HCT116 (cell line): Measurements from ENCODE around the gene LRRC32. TPM values are rescaled to one million over a fixed set of nuclear protein-coding genes. Genes with fewer than 3 reads are reported as not detected.

Source experiments
- ATAC-seq: fragments of 200-7000 bp; cut with Tn5 transposase; 2 replicates; pipeline ENCODE4 v1.9.1; 2020; ENCODE audit warnings: mild to moderate bottlenecking, moderate library complexity
- BruUV-seq: library from RNA; stranded (reverse); fragments of 400-500 nt; replicated peaks from 2 replicates; lab custom pipeline; 2021; lab: Mats Ljungman, UMichigan
- CTCF ChIA-PET: fragments of 300-600 bp; sonication (Branson Sonifier 250); formaldehyde crosslinking; loops from one replicate; lab custom pipeline; 2021; ENCODE audit warnings: antibody characterized with exemption; lab: Charles Lee
- POLR2A ChIA-PET: fragments of 300-600, 350-600 bp; sonication (Branson Sonifier 250); formaldehyde crosslinking; loops from one replicate; lab custom pipeline; 2021; ENCODE audit warnings: antibody characterized with exemption; lab: Charles Lee
- RAD21 ChIA-PET, 2 experiments: fragments of 300-600 bp; sonication (Branson Sonifier 250); formaldehyde crosslinking; loops; one replicate each; lab custom pipeline; 2023; ENCODE audit warnings: low total read pairs in 2 of 2; ENCODE audit not compliant: uncharacterized antibody in 2 of 2, unreplicated experiment in 2 of 2, low non-redundant PET in 1 of 2; lab: Charles Lee
- DNase-seq: peaks from one replicate; pipeline ENCODE4 v3.0.0-alpha.2; 2010; ENCODE audit warnings: low read depth, low spot score
- H2AFZ ChIP-seq: fragments of 200-600 bp; shearing (Covaris generic), sonication (generic); 2 replicates; pipeline ENCODE4 v1.6.1; 2017; ENCODE audit warnings: low read depth, mixed run types, mixed read lengths, antibody characterized with exemption, low read length; ENCODE audit not compliant: poor library complexity, severe bottlenecking
- H3K27ac ChIP-seq: 2 replicates; pipeline ENCODE4 v1.5.1; 2012; ENCODE audit warnings: low read depth, low read length
- H3K27me3 ChIP-seq: fragments of 200-600 bp; sonication (generic); 2 replicates; pipeline ENCODE4 v1.6.1; 2016; ENCODE audit warnings: mixed run types, low read length, mixed read lengths; ENCODE audit not compliant: insufficient read depth
- H3K36me3 ChIP-seq, 2 experiments: fragments of 200-500 bp in 1 of 2; fragments of 200-600 bp in 1 of 2; sonication (Bioruptor generic) in 1 of 2; sonication (generic) in 1 of 2; 2 replicates each; pipeline versions ENCODE4 v1.5.1 to v1.6.1; 2014 to 2016; ENCODE audit warnings: low read length in 2 of 2, inconsistent platforms in 1 of 2, mixed read lengths in 1 of 2, mixed run types in 1 of 2; ENCODE audit not compliant: insufficient read depth in 2 of 2, control insufficient read depth in 1 of 2
- H3K4me1 ChIP-seq, 2 experiments: fragments of 200-600 bp in 1 of 2; sonication (generic) in 1 of 2; 2 replicates each; pipeline versions ENCODE4 v1.5.1 to v1.6.1; 2012 to 2017; ENCODE audit warnings: low read length in 2 of 2, inconsistent platforms in 1 of 2, mild to moderate bottlenecking in 1 of 2, mixed read lengths in 1 of 2, mixed run types in 1 of 2, moderate library complexity in 1 of 2; ENCODE audit not compliant: insufficient read depth in 2 of 2, control insufficient read depth in 1 of 2
- H3K4me2 ChIP-seq: fragments of 200-600 bp; sonication (generic); 2 replicates; pipeline ENCODE4 v1.6.1; 2017; ENCODE audit warnings: mixed run types, low read length, mixed read lengths
- H3K4me3 ChIP-seq, 2 experiments: fragments of 200-600 bp in 1 of 2; sonication (generic) in 1 of 2; replicated peaks in 1 of 2; 2 replicates each; pipeline ENCODE4 v1.5.1; 2011 to 2016; ENCODE audit warnings: low read length in 2 of 2, control low read depth in 1 of 2, low read depth in 1 of 2, mild to moderate bottlenecking in 1 of 2, mixed read lengths in 1 of 2, mixed run types in 1 of 2
- H3K79me2 ChIP-seq: fragments of 200-600 bp; sonication (generic); 2 replicates; pipeline ENCODE4 v1.6.1; 2017; ENCODE audit warnings: mild to moderate bottlenecking, mixed run types, low read length, moderate library complexity, mixed read lengths; ENCODE audit not compliant: insufficient read depth
- H3K9ac ChIP-seq: fragments of 200-600 bp; sonication (generic); 2 replicates; pipeline ENCODE4 v1.6.1; 2016; ENCODE audit warnings: low read length, mixed read lengths
- H3K9me2 ChIP-seq: fragments of 200-600 bp; sonication (generic), shearing (Covaris generic); 2 replicates; pipeline ENCODE4 v1.6.1; 2017; ENCODE audit warnings: mixed run types, mild to moderate bottlenecking, moderate library complexity; ENCODE audit not compliant: insufficient read depth
- H3K9me3 ChIP-seq, 2 experiments: fragments of 200-500 bp in 1 of 2; fragments of 200-600 bp in 1 of 2; sonication (Bioruptor generic) in 1 of 2; sonication (generic) in 1 of 2; 2 replicates each; pipeline ENCODE4 v1.6.1; 2014 to 2017; ENCODE audit warnings: low read length in 2 of 2, mixed read lengths in 2 of 2, inconsistent platforms in 1 of 2, low read depth in 1 of 2, mild to moderate bottlenecking in 1 of 2, mixed run types in 1 of 2, moderate library complexity in 1 of 2; ENCODE audit not compliant: control insufficient read depth in 1 of 2, insufficient read depth in 1 of 2
- H4K20me1 ChIP-seq: fragments of 200-600 bp; sonication (generic), shearing (Covaris generic); 2 replicates; pipeline ENCODE4 v1.6.1; 2017; ENCODE audit warnings: mixed run types, mild to moderate bottlenecking, moderate library complexity; ENCODE audit not compliant: insufficient read depth
- ATF3 ChIP-seq: IDR thresholded peaks from 2 replicates; pipeline ENCODE4 v1.6.1; 2012
- CEBPB ChIP-seq: IDR thresholded peaks from 2 replicates; pipeline ENCODE4 v1.6.1; 2012; ENCODE audit warnings: low read depth
- EGR1 ChIP-seq: IDR thresholded peaks from 2 replicates; pipeline ENCODE4 v1.6.1; 2012; ENCODE audit warnings: low read depth
- EZH2phosphoT487 ChIP-seq: fragments of 200-600 bp; IDR thresholded peaks from 2 replicates; pipeline ENCODE4 v1.6.1; 2018; ENCODE audit warnings: antibody characterized with exemption, borderline replicate concordance
- FOSL1 ChIP-seq: IDR thresholded peaks from 2 replicates; pipeline ENCODE4 v1.6.1; 2012; ENCODE audit warnings: low read depth
- JUND ChIP-seq: IDR thresholded peaks from 2 replicates; pipeline ENCODE4 v1.6.1; 2012
- POLR2A ChIP-seq: IDR thresholded peaks from 2 replicates; pipeline ENCODE4 v1.7.0; 2011; ENCODE audit warnings: borderline replicate concordance; ENCODE audit not compliant: insufficient read depth, insufficient read length; ENCODE audit errors: extremely low read depth
- RAD21 ChIP-seq: IDR thresholded peaks from 2 replicates; pipeline ENCODE4 v1.6.1; 2012; ENCODE audit warnings: low read depth, mild to moderate bottlenecking
- SP1 ChIP-seq: IDR thresholded peaks from 2 replicates; pipeline ENCODE4 v1.6.1; 2012; ENCODE audit warnings: low read depth
- TCF7L2 ChIP-seq: IDR thresholded peaks from 2 replicates; pipeline ENCODE4 v1.7.0; 2011; ENCODE audit warnings: borderline replicate concordance, inconsistent platforms; ENCODE audit not compliant: insufficient read depth, insufficient read length; ENCODE audit errors: extremely low read depth
- ZBTB33 ChIP-seq: IDR thresholded peaks from 2 replicates; pipeline ENCODE4 v1.6.1; 2011; ENCODE audit warnings: mild to moderate bottlenecking, low read length, moderate library complexity; ENCODE audit not compliant: insufficient replicate concordance; ENCODE audit errors: extremely low read depth
- ZNF274 ChIP-seq: fragments of 200-500 bp; sonication (Bioruptor generic); IDR thresholded peaks from 2 replicates; pipeline ENCODE4 v1.6.1; 2014; ENCODE audit warnings: mild to moderate bottlenecking, low read depth, low read length, inconsistent platforms
- intact Hi-C: fragments of 100-400 bp; cut with micrococcal nuclease; formaldehyde crosslinking; loops from 2 replicates; pipeline ENCODE4 v1.10.0; 2022
- total RNA-seq: library from RNA; stranded (reverse); gene quantifications from one replicate; pipeline ENCODE4 v1.2.1, GENCODE V29; 2021; ENCODE audit not compliant: unreplicated experiment
- TF ChIP-seq, protein P1 (sequence below): IDR thresholded peaks from 2 replicates; pipeline ENCODE4 v1.6.1; 2012; ENCODE audit warnings: low read depth
- TF ChIP-seq, protein P2 (sequence below): IDR thresholded peaks from 2 replicates; pipeline ENCODE4 v1.6.1; 2012

LRRC32 gene
- total RNA-seq, 1 experiment from 2014 or later = 0.54 TPM

GRCh38 chr11:76659672-76660532 lies 10.6 kb downstream of the LRRC32 start:
- RAD21 ChIA-PET = no interaction called here
- H4K20me1 ChIP-seq = no peaks in the 10 kb centered on the region
- H3K4me2 ChIP-seq = no peak overlapping the region
- no peak overlapping the region for H3K9ac ChIP-seq
- TF ChIP-seq FOSL1 (no peak), POLR2A (no peak), SP1 (no peak), ZNF274 (no peak), RAD21 (no peak), JUND (no peak), EZH2phosphoT487 (no peak), ATF3 (no peak), TCF7L2 (no peak), CEBPB (no peak), EGR1 (no peak), ZBTB33 (no peak)
- TF ChIP-seq, protein P1, sequence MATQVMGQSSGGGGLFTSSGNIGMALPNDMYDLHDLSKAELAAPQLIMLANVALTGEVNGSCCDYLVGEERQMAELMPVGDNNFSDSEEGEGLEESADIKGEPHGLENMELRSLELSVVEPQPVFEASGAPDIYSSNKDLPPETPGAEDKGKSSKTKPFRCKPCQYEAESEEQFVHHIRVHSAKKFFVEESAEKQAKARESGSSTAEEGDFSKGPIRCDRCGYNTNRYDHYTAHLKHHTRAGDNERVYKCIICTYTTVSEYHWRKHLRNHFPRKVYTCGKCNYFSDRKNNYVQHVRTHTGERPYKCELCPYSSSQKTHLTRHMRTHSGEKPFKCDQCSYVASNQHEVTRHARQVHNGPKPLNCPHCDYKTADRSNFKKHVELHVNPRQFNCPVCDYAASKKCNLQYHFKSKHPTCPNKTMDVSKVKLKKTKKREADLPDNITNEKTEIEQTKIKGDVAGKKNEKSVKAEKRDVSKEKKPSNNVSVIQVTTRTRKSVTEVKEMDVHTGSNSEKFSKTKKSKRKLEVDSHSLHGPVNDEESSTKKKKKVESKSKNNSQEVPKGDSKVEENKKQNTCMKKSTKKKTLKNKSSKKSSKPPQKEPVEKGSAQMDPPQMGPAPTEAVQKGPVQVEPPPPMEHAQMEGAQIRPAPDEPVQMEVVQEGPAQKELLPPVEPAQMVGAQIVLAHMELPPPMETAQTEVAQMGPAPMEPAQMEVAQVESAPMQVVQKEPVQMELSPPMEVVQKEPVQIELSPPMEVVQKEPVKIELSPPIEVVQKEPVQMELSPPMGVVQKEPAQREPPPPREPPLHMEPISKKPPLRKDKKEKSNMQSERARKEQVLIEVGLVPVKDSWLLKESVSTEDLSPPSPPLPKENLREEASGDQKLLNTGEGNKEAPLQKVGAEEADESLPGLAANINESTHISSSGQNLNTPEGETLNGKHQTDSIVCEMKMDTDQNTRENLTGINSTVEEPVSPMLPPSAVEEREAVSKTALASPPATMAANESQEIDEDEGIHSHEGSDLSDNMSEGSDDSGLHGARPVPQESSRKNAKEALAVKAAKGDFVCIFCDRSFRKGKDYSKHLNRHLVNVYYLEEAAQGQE = no peak
- TF ChIP-seq, protein P2, sequence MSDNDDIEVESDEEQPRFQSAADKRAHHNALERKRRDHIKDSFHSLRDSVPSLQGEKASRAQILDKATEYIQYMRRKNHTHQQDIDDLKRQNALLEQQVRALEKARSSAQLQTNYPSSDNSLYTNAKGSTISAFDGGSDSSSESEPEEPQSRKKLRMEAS = no peak
- peaks cover 0 to 7% of the 10 kb centered on the region in 2 experiments; a peak in 2 of 4 replicates for H3K4me1 ChIP-seq
- DNase-seq (no peak), ATAC-seq (no peak)
- CTCF ChIA-PET = no interaction called here
- POLR2A ChIA-PET = no interaction called here
- no peaks in the 10 kb centered on the region for H3K36me3 ChIP-seq
- H3K27me3 ChIP-seq = no peaks in the 10 kb centered on the region
- no peaks in the 10 kb centered on the region for H3K9me3 ChIP-seq
- intact Hi-C loops = no loop called here
- H3K27ac ChIP-seq = no peak overlapping the region
- H3K9me2 ChIP-seq = no peaks in the 10 kb centered on the region
- no peak overlapping the region for H3K4me3 ChIP-seq
- H2AFZ ChIP-seq = no peak overlapping the region
- BruUV-seq = no TSS peak
- no peaks in the 10 kb centered on the region for H3K79me2 ChIP-seq
